GM21360 (cell line): ENCODE measurements around the gene TYK2.

Experiments used
- ATAC-seq: cut with Tn5 transposase; IDR thresholded peaks from one replicate; pipeline ENCODE4 v1.9.1; 2021; ENCODE audit warnings: mild to moderate bottlenecking, moderate library complexity; ENCODE audit not compliant: unreplicated experiment

TYK2 gene

DNA sequence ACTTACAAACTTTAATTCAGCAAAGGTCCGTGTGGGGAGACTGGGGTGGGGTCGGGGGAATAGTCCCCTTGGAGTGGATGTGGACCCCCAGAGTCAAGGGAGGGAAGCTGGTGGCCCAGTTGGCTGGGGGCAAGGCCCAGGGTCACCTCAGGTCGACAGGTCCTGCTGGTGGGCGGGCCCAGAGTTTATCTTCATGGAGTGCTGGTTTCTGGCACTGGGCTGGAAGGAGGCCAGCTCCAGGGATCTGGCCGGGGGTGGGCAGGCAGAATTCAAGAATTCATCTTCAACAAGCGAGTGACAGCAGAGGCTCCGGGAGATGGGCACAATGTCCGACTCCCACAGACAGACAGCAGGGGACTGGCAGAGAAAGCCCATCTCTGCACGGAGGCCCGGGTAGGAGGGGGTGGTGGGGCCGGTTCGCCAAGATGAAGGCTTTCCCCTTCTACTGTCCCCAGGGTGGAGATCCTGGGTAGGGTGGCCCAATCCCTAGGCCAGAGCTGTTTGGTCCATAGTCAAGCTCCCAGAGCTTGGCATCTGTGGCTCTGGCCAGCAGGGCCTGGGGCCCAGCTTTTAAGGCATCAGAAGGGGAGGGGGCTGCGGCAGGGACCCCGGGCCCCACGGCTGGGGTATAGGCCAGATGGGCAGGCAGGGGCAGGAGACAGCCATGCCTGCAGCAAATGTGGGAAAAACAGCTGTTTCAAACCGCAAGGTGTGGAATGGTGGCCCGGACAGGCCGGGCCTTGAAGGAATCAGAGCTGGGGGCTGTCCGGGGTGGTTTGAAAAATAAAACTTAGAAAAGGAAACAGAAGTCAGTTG is 63.9 kb downstream of the TYK2 start:
- ATAC-seq = peak; percentile 17

GRCh38 chr19:10315335-10316214 is 64.8 kb downstream of the TYK2 start, which contains the start of gene FDX2:
Gene FDX2 (minus strand): TSS chr19:10316015. CDS start chr19:10315996, 19 bp downstream.
- peak; percentile 63 for ATAC-seq

- no peak for ATAC-seq
Observed at GRCh38 chr19:10309423-10309822, 70.9 kb downstream of the TYK2 start, which contains the start of gene ZGLP1. Gene ZGLP1 (minus strand): TSS chr19:10309815.

DNA sequence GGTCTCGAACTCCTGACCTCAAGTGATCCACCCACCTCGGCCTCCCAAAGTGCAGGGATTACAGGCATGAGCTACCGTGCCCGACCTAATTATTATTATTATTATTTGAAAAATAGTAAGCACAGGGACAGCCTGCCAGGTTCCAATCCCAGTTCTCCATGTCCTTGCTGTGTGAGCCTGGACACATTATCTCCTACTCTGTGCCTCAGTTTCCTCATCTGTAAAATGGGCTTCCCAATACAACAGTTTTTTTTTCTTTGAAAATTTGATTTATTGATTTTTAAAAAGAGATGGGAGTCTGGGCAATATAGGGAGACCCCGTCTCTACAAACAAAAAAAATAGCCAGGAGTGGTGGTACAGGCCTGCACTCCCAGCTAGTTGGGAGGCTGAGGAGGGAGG is 74.0 kb downstream of the TYK2 start:
- ATAC-seq = no peak

- ATAC-seq = no peak
Observed at GRCh38 chr19:10305139-10305806, 75.1 kb downstream of the TYK2 start.
